ENCODE measurements around the gene HMOX1.
A peak's percentile ranks its signal among the peaks of the same experiment; 100 is the strongest.

HMOX1 gene

GRCh38 chr22:35380537-35381423, at the start of gene HMOX1:
HMOX1 (plus strand) TSS chr22:35381096; CDS start chr22:35381174, 78 bp downstream.
- peak; percentile 57 for DNase-seq

GRCh38 chr22:35332278-35332677, 48.6 kb upstream of the HMOX1 start:
- no peak for DNase-seq

GRCh38 chr22:35333220-35333619, 47.7 kb upstream of the HMOX1 start:
- no peak for DNase-seq

GRCh38 chr22:35334004-35334403, 46.9 kb upstream of the HMOX1 start:
- no peak for DNase-seq

GRCh38 chr22:35335468-35335867, 45.4 kb upstream of the HMOX1 start:
- DNase-seq = no peak

GRCh38 chr22:35335936-35336781, 44.7 kb upstream of the HMOX1 start:
- no peak for DNase-seq

- DNase-seq = no peak
These were observed 43.0 kb upstream of the HMOX1 start for GRCh38 chr22:35337932-35338331.

GRCh38 chr22:35341090-35341874, 39.6 kb upstream of the HMOX1 start:
- no peak for DNase-seq

GRCh38 chr22:35342390-35342789, 38.5 kb upstream of the HMOX1 start:
- no peak for DNase-seq

- no peak for DNase-seq
These were observed 37.0 kb upstream of the HMOX1 start for GRCh38 chr22:35343664-35344550.

GRCh38 chr22:35344956-35345690, 35.8 kb upstream of the HMOX1 start:
- DNase-seq = no peak

GRCh38 chr22:35345808-35346505, 34.9 kb upstream of the HMOX1 start:
- DNase-seq = no peak

GRCh38 chr22:35346596-35347220, 34.2 kb upstream of the HMOX1 start:
- no peak for DNase-seq

- no peak for DNase-seq
These were observed 33.4 kb upstream of the HMOX1 start for GRCh38 chr22:35347462-35347861.

GRCh38 chr22:35348026-35348590, 32.8 kb upstream of the HMOX1 start:
- no peak for DNase-seq

GRCh38 chr22:35348703-35349102, 32.2 kb upstream of the HMOX1 start:
- no peak for DNase-seq

- no peak for DNase-seq
These were observed 31.6 kb upstream of the HMOX1 start for GRCh38 chr22:35349368-35349703.

GRCh38 chr22:35349704-35350538, 31.0 kb upstream of the HMOX1 start:
- no peak for DNase-seq
